ENCODE measurements around the gene LOXL4. TPM values are rescaled to one million over a fixed set of nuclear protein-coding genes. Genes with fewer than 3 reads are reported as not detected.
A peak's percentile ranks its signal among the peaks of the same experiment; 100 is the strongest.

The LOXL4 gene
- total RNA-seq, 1 experiment from 2014 or later, result 0.13 TPM

- Histone ChIP-seq H4K91ac (ENCODE audit: insufficient read length, low read depth, low read length) (no peak overlapping the region), H3T11ph (ENCODE audit: low read length) (no peak overlapping the region), H4K5ac (ENCODE audit: insufficient read length, low read depth, low read length) (no peak overlapping the region), H3K23ac (ENCODE audit: insufficient read length, low read depth, low read length) (no peak overlapping the region), H2BK5ac (ENCODE audit: insufficient read length, low read length) (no peak overlapping the region), H3K9ac (ENCODE audit: extremely low read depth, insufficient read length, low read length) (no peak overlapping the region), H3K18ac (ENCODE audit: insufficient read length, low read depth, low read length) (no peak overlapping the region), H4K8ac (replicated peaks; ENCODE audit: insufficient read length, low read depth, low read length) (no peak overlapping the region), H2BK20ac (ENCODE audit: low read depth, low read length, poor library complexity, severe bottlenecking) (no peak overlapping the region), H3K27me3 (ENCODE audit: insufficient read depth, low read length) (no peaks in the 10 kb centered on the region), H3K4me2 (ENCODE audit: insufficient read depth, insufficient read length, low read length) (no peak overlapping the region), H3K9me3 (ENCODE audit: control insufficient read depth, low read depth, low read length) (no peaks in the 10 kb centered on the region), H4K20me1 (ENCODE audit: control insufficient read depth, insufficient read depth, insufficient read length) (no peaks in the 10 kb centered on the region), H2BK120ac (ENCODE audit: low read depth, low read length, poor library complexity, severe bottlenecking) (no peak overlapping the region), H3K23me2 (ENCODE audit: insufficient read length, low read depth, low read length, poor library complexity, severe bottlenecking) (no peaks in the 10 kb centered on the region), H2AK5ac (ENCODE audit: insufficient read length, low read length) (no peak overlapping the region), H2AFZ (ENCODE audit: low read length) (no peak overlapping the region), H3K14ac (ENCODE audit: insufficient read depth, low read length) (no peak overlapping the region), H3K79me1 (ENCODE audit: insufficient read depth, low read depth, low read length, poor library complexity, severe bottlenecking) (no peaks in the 10 kb centered on the region), H3K4me1 (ENCODE audit: insufficient read depth, low read length) (no peaks in the 10 kb centered on the region), H3K27ac (ENCODE audit: insufficient read length, low read depth, low read length) (no peak overlapping the region), H3K56ac (ENCODE audit: insufficient read length, low read depth, low read length) (no peak overlapping the region), H3K79me2 (ENCODE audit: insufficient read depth, low read length) (no peaks in the 10 kb centered on the region), H2BK15ac (ENCODE audit: low read depth, low read length) (no peak overlapping the region), H2BK12ac (ENCODE audit: insufficient read length, low read depth, low read length) (no peak overlapping the region), H3K4ac (ENCODE audit: low read depth, low read length) (no peak overlapping the region)
- Mint-ChIP-seq H3K4me1 (peaks cover 3 to 6% of the 10 kb centered on the region in 2 experiments; a peak in 3 of 4 replicates), H3K36me3 (ENCODE audit: insufficient read depth in 1 of 3, low read depth in 3 of 3) (no peaks in the 10 kb centered on the region), H3K4me3 (no peak overlapping the region), H3K27me3 (ENCODE audit: low read depth) (peaks cover 6% of the 10 kb centered on the region), H3K9me3 (no peaks in the 10 kb centered on the region), H3K27ac (no peak overlapping the region)
- WGBS (ENCODE audit: extremely low coverage, insufficient read length, low lambda C conversion rate), result no CpG with 5 or more reads among the region's 10 CpGs
- TF ChIP-seq CTCF (conservative IDR thresholded peaks at IDR 0.05), result peak; percentile 24; the same call in 1 of the 3 replicates
- DNase-seq, result no peak
These were observed 21.8 kb upstream of the LOXL4 start for GRCh38 chr10:98289802-98290209.

Data from H9 (cell line).